NCI-H2196 (cell line): ENCODE measurements around the gene PGBD2.
"Not testable (repeated sequence)": the region's sequence is repeated elsewhere in the genome, so short reads cannot be mapped to it uniquely, and the experiment has no call there.

ENCODE experiments used
- DNase-seq: peaks from one replicate; lab custom pipeline; 2025; ENCODE audit not compliant: unreplicated experiment; lab: John Stamatoyannopoulos, UW

The PGBD2 gene

DNA sequence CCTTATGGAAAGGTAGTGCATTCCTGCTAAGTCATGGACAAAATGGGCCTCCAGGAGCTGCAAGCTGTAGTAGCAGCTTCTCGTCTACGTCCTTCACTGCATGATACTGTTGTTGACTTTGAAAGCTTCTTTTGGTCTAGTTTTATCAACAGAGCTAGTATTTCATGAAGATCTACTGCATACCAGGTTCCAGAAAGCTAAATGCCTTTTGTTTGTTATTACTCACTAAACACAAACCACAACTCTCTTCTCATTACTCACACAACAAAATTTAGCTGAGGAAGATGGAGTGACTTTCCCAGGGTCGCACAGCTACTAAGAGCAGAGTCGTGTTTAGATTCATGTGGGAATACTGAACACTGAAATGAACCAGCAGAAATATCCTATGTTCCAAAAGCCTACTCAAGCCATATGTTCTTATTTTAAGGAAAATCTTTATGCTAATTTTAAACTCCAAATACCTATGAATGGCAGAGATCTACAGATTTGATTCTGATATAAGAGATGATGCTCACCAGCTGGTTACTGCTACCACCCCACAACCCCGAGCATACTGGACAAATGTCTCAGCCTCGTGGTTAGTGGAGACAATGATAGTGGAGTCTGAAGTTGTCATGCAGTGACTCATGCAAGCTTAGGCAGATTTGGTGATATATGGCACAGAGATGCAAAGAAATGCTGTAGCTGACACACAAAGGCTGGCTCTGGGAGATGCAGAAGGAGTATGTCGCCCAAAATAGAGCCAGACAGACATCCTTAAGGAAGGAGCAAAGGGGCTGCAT, 20.6 kb downstream of the PGBD2 start:
- DNase-seq, result no peak

- DNase-seq, result not testable (repeated sequence)
Observed at GRCh38 chr1:248927283-248927682, 21.2 kb downstream of the PGBD2 start.

DNA sequence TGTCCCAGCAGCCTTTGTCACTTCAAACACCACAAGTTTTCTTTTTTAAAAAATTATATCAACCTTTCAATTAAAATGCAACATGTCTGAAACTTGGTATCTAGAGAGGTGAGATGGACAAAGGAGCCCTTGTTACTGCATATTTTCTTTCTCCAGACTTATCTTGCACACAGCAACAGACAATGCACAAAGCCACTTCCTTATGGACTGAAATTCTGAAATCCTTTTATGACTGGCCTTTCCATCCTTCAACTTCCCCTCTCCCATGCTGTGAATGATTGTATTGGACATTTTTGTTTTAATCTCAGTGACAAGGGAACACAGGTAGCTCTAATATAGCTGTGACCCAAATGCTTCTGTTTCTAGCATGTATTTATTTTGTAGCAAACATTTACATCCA, 22.1 kb downstream of the PGBD2 start:
- DNase-seq, result not testable (repeated sequence)

DNA sequence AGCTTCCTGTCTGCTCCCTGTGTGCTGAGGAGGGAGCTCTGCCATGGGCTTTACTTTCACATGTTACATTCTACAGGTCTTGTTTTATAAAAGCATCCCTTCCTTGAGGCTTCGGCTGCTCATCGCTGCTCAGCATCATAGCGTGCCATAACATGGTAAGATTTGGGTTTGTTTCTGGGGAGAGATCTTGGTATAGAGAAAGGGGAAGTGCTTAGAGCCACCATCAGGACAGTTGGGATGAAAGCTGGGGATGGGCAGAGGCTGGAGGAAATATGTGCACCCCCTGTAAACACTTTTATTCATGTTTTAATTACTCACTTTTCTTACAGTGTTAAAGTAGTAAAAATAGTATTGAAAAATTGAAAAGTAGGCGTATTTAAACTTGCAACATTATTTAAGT, 24.0 kb downstream of the PGBD2 start:
- DNase-seq, result not testable (repeated sequence)

- DNase-seq, result not testable (repeated sequence)
Observed at GRCh38 chr1:248938173-248938809, 32.3 kb downstream of the PGBD2 start.

GRCh38 chr1:248944134-248944999, 38.3 kb downstream of the PGBD2 start:
- DNase-seq, result not testable (repeated sequence)

DNA sequence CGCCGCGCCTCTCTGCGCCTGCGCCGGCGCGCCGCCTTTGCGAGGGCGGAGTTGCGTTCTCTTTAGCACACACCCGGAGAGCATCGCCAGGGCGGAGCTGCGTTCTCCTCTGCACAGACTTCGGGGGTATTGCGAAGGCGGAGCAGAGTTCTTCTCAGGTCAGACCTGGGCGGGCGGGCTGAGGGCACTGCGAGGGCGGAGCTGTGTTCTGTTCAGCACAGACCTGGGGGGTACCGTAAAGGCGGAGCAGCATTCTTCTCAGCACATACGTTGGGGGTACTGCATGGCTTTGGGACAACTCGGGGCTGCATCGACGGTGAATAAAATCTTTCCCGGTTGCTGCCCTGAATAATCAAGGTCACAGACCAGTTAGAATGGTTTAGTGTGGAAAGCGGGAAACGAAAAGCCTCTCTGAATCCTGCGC, 39.0 kb downstream of the PGBD2 start:
- DNase-seq, result not testable (repeated sequence)

DNA sequence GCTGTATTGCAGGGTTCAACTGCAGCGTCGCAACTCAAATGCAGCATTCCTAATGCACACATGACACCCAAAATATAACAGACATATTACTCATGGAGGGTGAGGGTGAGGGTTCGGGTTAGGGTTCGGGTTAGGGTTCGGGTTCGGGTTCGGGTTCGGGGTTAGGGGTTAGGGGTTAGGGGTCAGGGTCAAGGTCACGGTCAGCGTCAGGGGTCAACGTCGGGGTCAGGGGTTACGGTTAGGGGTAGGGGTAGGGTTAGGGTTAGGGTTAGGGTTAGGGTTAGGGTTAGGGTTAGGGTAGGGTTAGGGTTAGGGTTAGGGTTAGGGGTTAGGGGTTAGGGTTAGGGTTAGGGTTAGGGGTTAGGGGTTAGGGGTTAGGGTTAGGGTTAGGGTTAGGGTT, 39.4 kb downstream of the PGBD2 start:
- not testable (repeated sequence) for DNase-seq

- DNase-seq, result not testable (repeated sequence)
Observed at GRCh38 chr1:248945856-248946416, 39.9 kb downstream of the PGBD2 start.
